Fibroblast of lung (primary cell): ENCODE results near the gene RAB30. TPM values are rescaled to one million over a fixed set of nuclear protein-coding genes. Genes with fewer than 3 reads are reported as not detected.

ENCODE experiments used
- DNase-seq, 2 donors: peaks; one replicate each; pipeline versions ENCODE4 v3.0.0 to v3.0.0-alpha.2; 2010; ENCODE audit warnings: low read depth in 2 of 2
- H2AFZ ChIP-seq: 2 replicates; pipeline ENCODE4 v1.5.1; 2012; ENCODE audit warnings: low read length, control low read depth, inconsistent platforms
- H3K27ac ChIP-seq: 2 replicates; pipeline ENCODE4 v1.5.1; 2011; ENCODE audit warnings: low read length, control low read depth; ENCODE audit not compliant: insufficient read depth
- H3K27me3 ChIP-seq: 2 replicates; pipeline ENCODE4 v1.5.1; 2011; ENCODE audit warnings: mild to moderate bottlenecking, low read length; ENCODE audit not compliant: control insufficient read depth, insufficient read depth
- H3K36me3 ChIP-seq: 2 replicates; pipeline ENCODE4 v1.5.1; 2011; ENCODE audit warnings: low read length; ENCODE audit not compliant: control insufficient read depth, insufficient read depth
- H3K4me1 ChIP-seq: 2 replicates; pipeline ENCODE4 v1.5.1; 2011; ENCODE audit warnings: low read length; ENCODE audit not compliant: control insufficient read depth, insufficient read depth; ENCODE audit errors: extremely low read depth
- H3K4me2 ChIP-seq: 2 replicates; pipeline ENCODE4 v1.5.1; 2011; ENCODE audit warnings: low read length, control low read depth; ENCODE audit not compliant: insufficient read depth; ENCODE audit errors: extremely low read depth
- H3K4me3 ChIP-seq, 4 experiments: fragments of 200-600 bp in 1 of 4; sonication (generic) in 1 of 4; replicated peaks in 1 of 4; 2 replicates each; pipeline ENCODE4 v1.5.1; 2011 to 2016; ENCODE audit warnings: low read length in 4 of 4, low read depth in 3 of 4, mild to moderate bottlenecking in 3 of 4, control low read depth in 2 of 4, inconsistent platforms in 1 of 4, mixed read lengths in 1 of 4; ENCODE audit not compliant: insufficient read depth in 1 of 4; ENCODE audit errors: control extremely low read depth in 1 of 4
- H3K79me2 ChIP-seq: 2 replicates; pipeline ENCODE4 v1.5.1; 2012; ENCODE audit warnings: mild to moderate bottlenecking, low read length, inconsistent platforms; ENCODE audit not compliant: control insufficient read depth, insufficient read depth
- H3K9ac ChIP-seq: 2 replicates; pipeline ENCODE4 v1.5.1; 2011; ENCODE audit warnings: mild to moderate bottlenecking, low read length, control low read depth; ENCODE audit not compliant: insufficient read depth
- H3K9me3 ChIP-seq: 2 replicates; pipeline ENCODE4 v1.5.1; 2012; ENCODE audit warnings: low read depth, low read length; ENCODE audit not compliant: control insufficient read depth, insufficient read depth
- H4K20me1 ChIP-seq: 2 replicates; pipeline ENCODE4 v1.5.1; 2011; ENCODE audit warnings: low read length; ENCODE audit not compliant: control insufficient read depth, insufficient read depth; ENCODE audit errors: extremely low read depth
- EZH2 ChIP-seq: IDR thresholded peaks from 2 replicates; pipeline ENCODE4 v1.5.1; 2012; ENCODE audit warnings: low read length, control low read depth, mild to moderate bottlenecking; ENCODE audit errors: missing control alignments
- polyA plus RNA-seq, 2 donors: library from polyadenylated mRNA; depleted of rRNA in 1 of 2; stranded (reverse) in 1 of 2; unstranded in 1 of 2; fragments of >200 nt; gene quantifications; 2 replicates each; pipeline ENCODE4 v1.2.1, GENCODE V29; 2011 to 2012; ENCODE audit warnings: missing spikeins in 1 of 2
- total RNA-seq: library from RNA; depleted of rRNA; stranded (reverse); fragments of >200 nt; gene quantifications from 2 replicates; pipeline ENCODE4 v1.2.1, GENCODE V29; 2014
- TF ChIP-seq, protein P1 (sequence below), 2 donors: IDR thresholded peaks in 1 of 2; conservative IDR thresholded peaks in 1 of 2; 1 replicate in 1 of 2; 2 replicates in 1 of 2; pipeline ENCODE4 v1.5.1; 2011 to 2012; ENCODE audit warnings: low read length in 2 of 2, control low read depth in 1 of 2, inconsistent platforms in 1 of 2, low read depth in 1 of 2, mild to moderate bottlenecking in 1 of 2

RAB30 gene
- total and polyA plus RNA-seq, 2 donors (not counting 1 experiment from before 2014, with no cell fraction given): 33.9 to 45.2 TPM

DNA sequence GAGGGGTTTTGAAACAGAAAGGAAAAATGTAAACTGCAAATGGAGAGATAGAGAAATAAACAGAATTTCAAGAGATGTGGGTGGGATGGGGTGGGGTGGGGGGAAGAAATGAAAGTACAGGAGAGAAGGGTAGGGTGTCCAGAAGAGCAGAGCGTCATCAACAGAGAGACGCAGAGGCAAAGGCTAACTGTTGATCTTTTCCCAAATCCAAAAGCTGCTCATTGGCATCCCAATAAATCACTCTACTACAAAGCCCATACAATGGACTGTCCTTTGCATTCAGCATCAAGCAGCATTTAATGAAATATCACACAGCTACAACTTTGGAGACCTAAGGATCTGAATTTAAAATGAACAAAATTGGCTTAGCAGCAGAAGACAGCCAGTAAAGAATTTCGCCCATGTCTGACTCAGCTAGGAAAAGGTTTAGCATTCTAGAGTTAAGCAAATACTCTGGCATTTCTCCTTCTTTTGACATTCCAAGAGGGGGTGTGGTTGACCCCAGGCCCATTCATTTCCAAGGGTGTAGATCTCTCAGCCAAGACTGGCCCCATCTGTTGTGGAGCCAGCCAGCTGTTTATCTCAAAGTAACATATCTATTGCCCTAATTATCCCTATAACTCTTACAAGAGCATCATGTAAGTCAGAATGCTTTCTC is 1.5 kb downstream of the RAB30 start:
- Histone ChIP-seq H3K9ac (peak overlapping the region; percentile 69), H3K4me3 (peak overlapping the region; percentile 80 to 89 (median 86)), H3K36me3 (peaks cover 3% of the 10 kb centered on the region), H3K4me2 (peak overlapping the region; percentile 80), H3K27ac (peak overlapping the region; percentile 98), H3K4me1 (peaks cover 10% of the 10 kb centered on the region), H3K27me3 (no peaks in the 10 kb centered on the region), H2AFZ (no peak overlapping the region), H3K79me2 (peaks cover 78% of the 10 kb centered on the region), H4K20me1 (no peaks in the 10 kb centered on the region), H3K9me3 (no peaks in the 10 kb centered on the region)
- no peak for TF ChIP-seq EZH2
- TF ChIP-seq, protein P1, sequence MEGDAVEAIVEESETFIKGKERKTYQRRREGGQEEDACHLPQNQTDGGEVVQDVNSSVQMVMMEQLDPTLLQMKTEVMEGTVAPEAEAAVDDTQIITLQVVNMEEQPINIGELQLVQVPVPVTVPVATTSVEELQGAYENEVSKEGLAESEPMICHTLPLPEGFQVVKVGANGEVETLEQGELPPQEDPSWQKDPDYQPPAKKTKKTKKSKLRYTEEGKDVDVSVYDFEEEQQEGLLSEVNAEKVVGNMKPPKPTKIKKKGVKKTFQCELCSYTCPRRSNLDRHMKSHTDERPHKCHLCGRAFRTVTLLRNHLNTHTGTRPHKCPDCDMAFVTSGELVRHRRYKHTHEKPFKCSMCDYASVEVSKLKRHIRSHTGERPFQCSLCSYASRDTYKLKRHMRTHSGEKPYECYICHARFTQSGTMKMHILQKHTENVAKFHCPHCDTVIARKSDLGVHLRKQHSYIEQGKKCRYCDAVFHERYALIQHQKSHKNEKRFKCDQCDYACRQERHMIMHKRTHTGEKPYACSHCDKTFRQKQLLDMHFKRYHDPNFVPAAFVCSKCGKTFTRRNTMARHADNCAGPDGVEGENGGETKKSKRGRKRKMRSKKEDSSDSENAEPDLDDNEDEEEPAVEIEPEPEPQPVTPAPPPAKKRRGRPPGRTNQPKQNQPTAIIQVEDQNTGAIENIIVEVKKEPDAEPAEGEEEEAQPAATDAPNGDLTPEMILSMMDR (conservative IDR thresholded peaks at IDR 0.05 in 1 of 2, IDR thresholded peaks at IDR 0.05 in 1 of 2; ENCODE audit: low read depth in 1 of 2, low read length in 2 of 2): no peak
- DNase-seq: peak; percentile 81 to 85

DNA sequence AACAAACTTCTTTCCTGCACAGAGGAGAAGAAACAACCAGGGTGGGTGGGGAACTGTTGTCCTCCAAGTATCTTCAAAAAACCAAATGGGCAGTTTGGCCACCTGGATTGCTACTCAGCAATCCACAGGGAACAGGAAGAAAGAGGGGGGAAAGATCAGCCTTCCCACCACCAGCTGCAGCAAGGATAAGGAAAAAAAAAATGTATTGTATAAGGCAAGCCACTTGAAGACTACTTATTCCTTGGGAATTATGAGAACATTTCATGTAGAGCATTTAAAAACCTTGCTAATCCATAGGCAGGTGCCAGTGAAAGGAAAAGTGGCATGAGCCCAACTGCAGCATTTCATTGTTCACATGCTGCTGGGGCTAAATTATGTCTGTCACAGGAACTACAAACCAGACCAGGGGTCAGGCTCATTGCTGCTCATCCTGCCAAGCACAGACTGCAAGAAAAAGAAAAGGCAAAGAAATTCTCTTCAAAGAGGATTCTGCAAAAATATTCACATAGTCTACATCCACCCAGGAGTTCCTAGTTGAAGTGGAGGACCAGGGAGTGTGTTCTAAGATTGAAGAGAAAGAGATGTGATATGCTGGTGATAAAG is 2.2 kb downstream of the RAB30 start:
- H3K9me3 ChIP-seq: no peaks in the 10 kb centered on the region
- H3K36me3 ChIP-seq: peaks cover 3% of the 10 kb centered on the region
- H3K4me1 ChIP-seq: peaks cover 10% of the 10 kb centered on the region
- H3K79me2 ChIP-seq: peaks cover 79% of the 10 kb centered on the region
- no peaks in the 10 kb centered on the region for H4K20me1 ChIP-seq
- peak overlapping the region; percentile 80 for H3K4me2 ChIP-seq
- no peaks in the 10 kb centered on the region for H3K27me3 ChIP-seq
- DNase-seq: no peak
- peak overlapping the region; percentile 98 for H3K27ac ChIP-seq
- H2AFZ ChIP-seq: no peak overlapping the region
- peak overlapping the region; percentile 80 to 89 (median 86) for H3K4me3 ChIP-seq
- TF ChIP-seq, protein P1 (conservative IDR thresholded peaks at IDR 0.05 in 1 of 2, IDR thresholded peaks at IDR 0.05 in 1 of 2; ENCODE audit: low read depth in 1 of 2, low read length in 2 of 2): no peak
- no peak for TF ChIP-seq EZH2
- no peak overlapping the region for H3K9ac ChIP-seq

DNA sequence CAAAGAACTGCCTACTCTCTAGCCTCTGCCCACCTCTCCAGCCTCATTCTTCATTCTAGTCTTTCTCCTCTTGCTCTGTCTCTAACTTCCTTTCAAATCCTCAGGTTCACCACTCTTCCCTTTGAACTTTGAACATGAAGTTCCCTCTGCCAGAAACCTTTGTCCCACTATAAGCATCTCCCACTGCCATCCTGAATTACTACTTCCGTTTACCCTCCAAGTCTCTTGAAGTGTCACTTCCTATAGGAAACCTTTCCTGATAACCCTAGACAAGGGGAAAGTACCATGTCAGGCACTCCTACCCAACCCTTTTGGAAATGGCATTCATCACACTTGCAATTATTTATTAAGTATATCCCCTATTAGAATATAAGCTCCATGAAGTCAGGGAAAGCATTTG is 3.1 kb downstream of the RAB30 start:
- no peaks in the 10 kb centered on the region for H3K36me3 ChIP-seq
- no peaks in the 10 kb centered on the region for H3K27me3 ChIP-seq
- peak overlapping the region in 1 of 4 experiments; percentile 80 for H3K4me3 ChIP-seq
- H2AFZ ChIP-seq: no peak overlapping the region
- H4K20me1 ChIP-seq: no peaks in the 10 kb centered on the region
- no peaks in the 10 kb centered on the region for H3K9me3 ChIP-seq
- TF ChIP-seq, protein P1 (conservative IDR thresholded peaks at IDR 0.05 in 1 of 2, IDR thresholded peaks at IDR 0.05 in 1 of 2; ENCODE audit: low read depth in 1 of 2, low read length in 2 of 2): no peak
- TF ChIP-seq EZH2: no peak
- H3K4me2 ChIP-seq: peak overlapping the region; percentile 80
- peaks cover 10% of the 10 kb centered on the region for H3K4me1 ChIP-seq
- no peak overlapping the region for H3K9ac ChIP-seq
- DNase-seq: no peak
- H3K27ac ChIP-seq: no peak overlapping the region
- peaks cover 76% of the 10 kb centered on the region for H3K79me2 ChIP-seq
